ENCODE data around the gene ALPL.
"Not testable (repeated sequence)": the region's sequence is repeated elsewhere in the genome, so short reads cannot be mapped to it uniquely, and the experiment has no call there.

DNA sequence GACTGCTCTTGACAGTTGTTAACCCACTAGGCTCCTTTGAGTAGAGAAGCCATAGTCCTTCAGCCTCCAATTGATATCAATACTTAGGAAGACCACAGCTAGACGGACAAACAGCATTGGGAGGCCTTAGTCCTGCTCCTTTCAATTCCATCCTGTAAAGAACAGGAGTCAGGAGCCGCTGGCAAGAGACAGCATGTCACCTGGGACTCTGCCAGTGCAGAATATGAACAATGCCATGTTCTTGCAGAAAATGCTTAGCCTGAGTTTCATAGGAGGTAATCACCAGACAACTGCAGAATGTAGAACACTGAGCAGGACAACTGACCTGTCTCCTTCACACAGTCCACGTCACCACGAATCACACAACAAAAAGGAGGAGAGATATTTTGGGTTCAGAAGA is 25.3 kb upstream of the ALPL start:
- TF ChIP-seq, protein P1, sequence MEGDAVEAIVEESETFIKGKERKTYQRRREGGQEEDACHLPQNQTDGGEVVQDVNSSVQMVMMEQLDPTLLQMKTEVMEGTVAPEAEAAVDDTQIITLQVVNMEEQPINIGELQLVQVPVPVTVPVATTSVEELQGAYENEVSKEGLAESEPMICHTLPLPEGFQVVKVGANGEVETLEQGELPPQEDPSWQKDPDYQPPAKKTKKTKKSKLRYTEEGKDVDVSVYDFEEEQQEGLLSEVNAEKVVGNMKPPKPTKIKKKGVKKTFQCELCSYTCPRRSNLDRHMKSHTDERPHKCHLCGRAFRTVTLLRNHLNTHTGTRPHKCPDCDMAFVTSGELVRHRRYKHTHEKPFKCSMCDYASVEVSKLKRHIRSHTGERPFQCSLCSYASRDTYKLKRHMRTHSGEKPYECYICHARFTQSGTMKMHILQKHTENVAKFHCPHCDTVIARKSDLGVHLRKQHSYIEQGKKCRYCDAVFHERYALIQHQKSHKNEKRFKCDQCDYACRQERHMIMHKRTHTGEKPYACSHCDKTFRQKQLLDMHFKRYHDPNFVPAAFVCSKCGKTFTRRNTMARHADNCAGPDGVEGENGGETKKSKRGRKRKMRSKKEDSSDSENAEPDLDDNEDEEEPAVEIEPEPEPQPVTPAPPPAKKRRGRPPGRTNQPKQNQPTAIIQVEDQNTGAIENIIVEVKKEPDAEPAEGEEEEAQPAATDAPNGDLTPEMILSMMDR (IDR thresholded peaks at IDR 0.05): not testable (repeated sequence)
- TF ChIP-seq POLR2A, EP300 (IDR thresholded peaks at IDR 0.05): not testable (repeated sequence)

All from ovary (tissue), 3 donors.